GM21717 (cell line): ENCODE data around the gene GZMM.

Experiments
- ATAC-seq: cut with Tn5 transposase; IDR thresholded peaks from one replicate; pipeline ENCODE4 v1.9.1; 2021; ENCODE audit warnings: mild to moderate bottlenecking, moderate library complexity; ENCODE audit not compliant: unreplicated experiment

The GZMM gene

DNA sequence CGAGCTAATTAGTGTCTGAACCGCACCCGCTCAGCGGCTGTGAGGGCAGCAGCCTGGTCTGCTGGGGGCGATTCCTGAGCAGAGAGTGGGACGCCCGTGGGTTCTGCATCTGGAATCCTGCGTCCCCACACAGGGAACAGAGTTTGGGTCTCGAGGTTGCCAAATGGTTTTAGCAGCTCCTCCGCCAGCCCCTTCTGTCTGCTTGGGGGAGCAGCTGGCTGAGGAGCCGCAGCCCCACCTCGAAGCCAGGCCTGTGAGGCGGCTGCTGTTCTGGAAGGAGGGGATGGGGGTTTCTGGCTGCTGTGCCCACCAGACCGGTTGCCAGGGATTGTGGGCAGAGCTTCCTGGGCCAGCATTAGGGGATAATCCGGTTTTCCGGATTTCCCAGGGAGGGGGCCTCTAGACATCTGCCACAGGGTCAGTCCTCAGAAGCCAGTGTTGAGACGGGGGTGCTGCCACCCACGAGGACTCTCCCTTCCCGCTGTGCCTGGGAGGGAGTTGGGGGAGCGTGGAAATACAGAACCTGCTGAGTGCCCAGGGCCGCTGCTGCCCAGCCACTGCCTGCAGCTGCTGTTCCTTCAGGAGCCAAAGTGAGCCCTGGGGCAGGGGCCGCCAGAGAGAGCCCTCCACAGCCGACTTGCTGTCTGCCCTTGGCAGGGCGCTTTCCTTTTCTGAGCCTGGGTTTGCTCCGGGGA lies 10.3 kb upstream of the GZMM start:
- no peak for ATAC-seq

DNA sequence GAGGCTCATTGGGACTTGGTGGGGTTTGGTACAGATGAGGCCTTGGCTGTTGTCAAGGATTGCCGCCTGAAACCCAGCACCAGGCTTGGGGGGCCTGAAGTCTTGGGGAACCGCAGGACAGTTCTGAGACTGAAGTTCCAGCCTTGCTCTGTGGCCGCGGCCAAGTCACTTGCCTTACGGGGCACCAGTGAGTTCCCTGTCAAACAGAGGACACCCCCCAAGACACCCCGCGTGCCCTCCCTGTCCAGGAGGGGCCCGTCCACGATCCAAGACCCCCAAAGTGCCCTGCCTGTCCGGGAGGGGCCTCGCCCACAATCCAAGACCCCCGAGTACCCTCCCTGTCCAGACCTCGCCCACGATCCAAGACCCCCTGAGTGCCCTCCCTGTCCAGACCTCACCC lies 9.8 kb upstream of the GZMM start:
- ATAC-seq, result no peak

DNA sequence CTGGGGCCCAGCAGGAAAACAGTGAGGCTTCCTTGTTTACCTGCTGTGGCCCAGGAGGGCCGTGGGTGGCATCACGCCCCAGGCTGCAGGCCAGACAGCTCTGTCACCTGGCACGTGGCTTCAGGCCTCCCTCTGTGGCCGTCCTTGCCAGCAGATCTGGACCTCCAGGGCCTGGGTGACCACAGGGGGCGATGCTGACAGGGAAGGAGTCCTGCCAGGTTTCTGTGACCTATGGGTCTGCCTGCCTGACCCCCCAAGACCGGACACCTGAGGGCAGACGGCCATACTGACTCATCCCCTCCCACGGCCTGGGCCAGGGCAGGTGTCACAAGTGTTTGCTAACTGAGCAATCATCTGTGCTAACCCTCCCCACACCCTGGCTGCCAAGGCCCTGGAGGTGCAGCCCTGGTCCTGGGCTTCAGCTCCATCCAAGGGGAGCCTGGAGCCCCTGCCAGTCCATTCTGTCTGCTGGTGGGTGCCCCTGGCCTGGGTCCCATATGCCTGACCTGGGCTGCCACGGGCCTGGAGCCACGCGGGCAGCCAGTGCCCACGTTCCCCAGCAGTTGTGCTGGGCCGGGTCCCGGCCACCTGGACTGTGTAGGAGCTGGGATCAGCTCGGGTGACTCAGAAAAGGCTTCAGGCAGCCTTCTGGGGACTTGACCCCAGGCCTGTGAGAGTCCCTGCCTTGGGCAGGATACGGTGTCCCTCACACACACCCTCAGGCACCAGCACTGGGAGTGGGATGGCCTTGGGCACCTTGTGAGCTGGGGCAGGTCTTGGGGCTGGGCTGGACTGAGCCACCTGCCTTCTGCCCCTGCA lies 8.6 kb upstream of the GZMM start:
- ATAC-seq, result no peak

DNA sequence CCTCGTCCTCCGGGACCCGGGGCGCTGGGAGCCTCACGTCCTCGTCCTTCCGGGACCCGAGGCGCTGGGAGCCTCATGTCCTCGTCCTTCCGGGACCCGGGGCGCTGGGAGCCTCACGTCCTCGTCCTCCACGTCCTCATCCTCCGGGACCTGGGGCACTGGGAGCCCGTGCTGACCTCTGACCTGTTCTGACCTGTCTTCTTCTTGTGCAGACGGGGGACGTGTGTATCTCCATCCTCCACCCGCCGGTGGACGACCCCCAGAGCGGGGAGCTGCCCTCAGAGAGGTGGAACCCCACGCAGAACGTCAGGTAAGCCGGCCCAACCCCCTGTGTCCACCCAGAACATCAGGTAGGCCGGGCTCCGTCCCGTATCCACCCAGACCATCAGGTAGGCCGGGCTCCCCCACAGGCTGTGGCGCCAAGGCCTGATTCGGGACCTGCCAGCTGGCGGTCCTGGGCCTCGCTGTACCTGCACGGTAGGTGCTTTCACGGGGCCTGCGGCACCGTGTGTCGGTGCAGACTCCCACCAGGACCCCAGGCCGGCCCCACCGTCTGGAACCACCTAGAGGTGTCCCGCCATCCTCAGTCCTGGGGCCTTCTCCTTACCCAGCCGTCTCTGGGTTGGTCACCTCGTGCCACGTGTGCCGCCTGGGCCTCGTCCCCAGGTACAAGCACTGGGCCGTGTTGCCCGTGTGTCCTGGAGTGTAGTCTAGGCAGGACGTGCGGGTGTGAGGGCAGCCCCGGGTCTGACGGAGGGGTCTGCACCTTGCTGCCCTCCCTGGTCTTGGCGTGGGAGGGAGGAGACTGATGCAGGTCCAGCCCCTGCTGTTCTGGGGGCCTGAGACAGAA lies 7.6 kb upstream of the GZMM start:
- ATAC-seq, result no peak

DNA sequence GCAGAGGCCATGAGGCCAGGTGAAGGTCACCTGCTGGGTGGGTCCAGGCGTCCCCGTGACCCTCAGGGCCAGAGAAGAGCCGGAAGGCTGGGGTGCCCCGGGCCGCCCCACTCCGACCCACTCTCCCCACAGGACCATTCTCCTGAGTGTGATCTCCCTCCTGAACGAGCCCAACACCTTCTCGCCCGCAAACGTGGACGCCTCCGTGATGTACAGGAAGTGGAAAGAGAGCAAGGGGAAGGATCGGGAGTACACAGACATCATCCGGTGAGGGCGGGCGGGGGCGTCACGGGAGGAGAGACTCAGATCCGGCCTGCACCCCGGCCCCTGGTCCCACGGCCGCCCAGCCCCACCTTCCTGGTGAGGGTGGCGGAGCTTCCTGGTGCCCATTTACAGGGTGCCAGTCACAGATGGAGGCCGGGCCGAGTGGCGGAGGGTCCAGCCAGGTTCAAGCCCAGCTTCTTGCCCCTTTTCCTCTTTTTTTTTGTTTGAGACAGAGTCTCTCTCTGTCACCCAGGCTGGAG lies 6.9 kb upstream of the GZMM start:
- no peak for ATAC-seq

DNA sequence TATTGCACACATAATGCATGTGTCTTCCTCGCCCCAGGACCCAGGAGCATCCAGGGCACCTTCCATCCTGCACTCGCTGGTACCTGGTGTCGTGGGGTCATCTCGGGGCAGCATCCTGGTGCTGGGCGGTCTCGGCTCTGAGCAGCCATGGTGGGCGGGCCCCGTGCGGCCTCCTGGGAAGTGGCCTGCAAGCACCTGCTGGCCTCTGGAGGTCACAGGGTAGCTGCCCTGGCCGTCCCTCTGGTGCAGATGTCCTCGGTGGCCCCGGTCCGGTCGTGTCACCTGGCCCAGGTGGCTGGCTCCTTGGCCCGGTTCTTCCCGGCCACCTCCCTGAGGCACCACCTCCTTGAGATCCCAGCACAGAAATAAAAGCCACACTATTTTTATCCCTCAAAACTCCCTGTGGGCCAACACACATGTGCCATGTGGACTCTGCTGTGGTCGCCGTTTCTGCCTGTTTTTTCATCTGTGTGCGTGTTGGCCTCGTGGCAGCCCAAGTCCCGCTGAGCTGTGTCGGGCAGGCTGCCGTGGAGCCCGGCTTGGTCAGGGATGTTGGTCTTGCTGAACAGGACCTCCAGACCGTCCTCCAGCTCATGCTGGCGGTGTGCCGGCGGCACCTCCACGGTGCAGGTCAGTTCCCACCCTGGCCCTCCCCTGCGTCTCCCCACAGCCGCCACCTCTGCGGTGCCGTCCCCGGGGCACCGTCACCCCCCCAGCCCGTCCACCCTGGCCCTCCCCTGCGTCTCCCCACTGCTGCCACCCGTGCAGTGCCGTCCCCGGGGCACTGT lies 5.0 kb upstream of the GZMM start:
- no peak for ATAC-seq

DNA sequence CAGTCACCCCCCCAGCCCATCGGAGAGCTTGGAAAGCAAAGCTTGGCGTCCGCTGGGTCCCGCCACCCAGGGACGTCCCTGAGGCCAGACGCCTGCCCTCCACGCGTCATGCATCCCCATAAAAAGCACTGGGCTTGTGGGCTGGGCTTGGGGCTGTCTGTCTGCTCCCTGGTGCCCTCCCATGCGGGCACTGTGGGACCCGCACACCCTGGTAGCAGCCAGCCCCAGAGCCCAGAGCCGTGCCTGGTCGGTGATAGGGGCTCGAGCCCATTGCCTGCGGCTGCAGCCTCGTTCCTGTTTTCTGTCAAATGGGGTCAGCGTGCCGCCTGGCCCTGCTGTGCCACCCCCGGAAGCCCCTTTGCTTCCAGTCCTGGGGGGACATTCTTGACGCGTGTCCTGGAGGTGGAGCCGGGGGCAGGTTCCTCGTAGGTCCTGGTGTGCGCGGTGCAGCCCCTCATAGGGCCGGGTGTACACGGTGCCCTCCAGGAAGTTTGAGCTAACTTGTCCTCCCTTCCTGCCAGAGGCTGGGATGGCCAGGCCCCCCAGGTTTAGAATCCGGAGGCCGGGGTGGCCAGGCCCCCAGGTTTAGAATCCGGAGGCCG lies 4.3 kb upstream of the GZMM start:
- no peak for ATAC-seq

DNA sequence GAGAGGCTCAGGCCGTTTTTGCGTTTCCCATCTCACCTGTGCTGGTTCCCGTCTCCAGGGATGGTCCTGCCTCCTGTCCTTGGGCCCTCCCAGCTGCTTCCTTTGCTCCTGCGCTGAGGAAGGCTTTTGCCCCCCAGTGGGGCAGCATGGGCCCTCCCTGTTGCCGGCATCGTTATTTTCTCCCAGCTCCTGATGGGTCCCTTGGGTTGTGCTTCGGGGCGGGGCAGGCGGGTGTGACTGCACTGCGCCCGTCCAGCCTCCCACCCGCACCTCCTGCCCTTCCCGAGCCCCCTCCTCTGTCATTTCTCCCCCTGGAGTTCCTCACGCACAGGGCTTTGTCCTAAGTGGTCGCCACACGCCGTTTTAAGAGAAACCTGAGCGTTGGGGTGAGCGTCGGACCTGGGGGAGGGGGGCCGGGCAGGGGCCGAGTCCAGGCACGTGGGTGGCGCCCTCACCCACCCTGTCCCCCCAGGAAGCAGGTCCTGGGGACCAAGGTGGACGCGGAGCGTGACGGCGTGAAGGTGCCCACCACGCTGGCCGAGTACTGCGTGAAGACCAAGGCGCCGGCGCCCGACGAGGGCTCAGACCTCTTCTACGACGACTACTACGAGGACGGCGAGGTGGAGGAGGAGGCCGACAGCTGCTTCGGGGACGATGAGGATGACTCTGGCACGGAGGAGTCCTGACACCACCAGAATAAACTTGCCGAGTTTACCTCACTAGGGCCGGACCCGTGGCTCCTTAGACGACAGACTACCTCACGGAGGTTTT lies 2.8 kb upstream of the GZMM start:
- no peak for ATAC-seq

DNA sequence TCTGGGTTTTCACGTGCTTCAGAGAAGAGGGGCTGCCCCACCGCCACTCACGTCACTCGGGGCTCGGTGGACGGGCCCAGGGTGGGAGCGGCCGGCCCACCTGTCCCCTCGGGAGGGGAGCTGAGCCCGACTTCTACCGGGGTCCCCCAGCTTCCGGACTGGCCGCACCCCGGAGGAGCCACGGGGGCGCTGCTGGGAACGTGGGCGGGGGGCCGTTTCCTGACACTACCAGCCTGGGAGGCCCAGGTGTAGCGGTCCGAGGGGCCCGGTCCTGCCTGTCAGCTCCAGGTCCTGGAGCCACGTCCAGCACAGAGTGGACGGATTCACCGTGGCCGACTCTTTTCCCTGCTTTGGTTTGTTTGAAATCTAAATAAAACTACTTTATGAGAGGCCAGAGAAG lies 2.2 kb upstream of the GZMM start:
- ATAC-seq, result no peak

DNA sequence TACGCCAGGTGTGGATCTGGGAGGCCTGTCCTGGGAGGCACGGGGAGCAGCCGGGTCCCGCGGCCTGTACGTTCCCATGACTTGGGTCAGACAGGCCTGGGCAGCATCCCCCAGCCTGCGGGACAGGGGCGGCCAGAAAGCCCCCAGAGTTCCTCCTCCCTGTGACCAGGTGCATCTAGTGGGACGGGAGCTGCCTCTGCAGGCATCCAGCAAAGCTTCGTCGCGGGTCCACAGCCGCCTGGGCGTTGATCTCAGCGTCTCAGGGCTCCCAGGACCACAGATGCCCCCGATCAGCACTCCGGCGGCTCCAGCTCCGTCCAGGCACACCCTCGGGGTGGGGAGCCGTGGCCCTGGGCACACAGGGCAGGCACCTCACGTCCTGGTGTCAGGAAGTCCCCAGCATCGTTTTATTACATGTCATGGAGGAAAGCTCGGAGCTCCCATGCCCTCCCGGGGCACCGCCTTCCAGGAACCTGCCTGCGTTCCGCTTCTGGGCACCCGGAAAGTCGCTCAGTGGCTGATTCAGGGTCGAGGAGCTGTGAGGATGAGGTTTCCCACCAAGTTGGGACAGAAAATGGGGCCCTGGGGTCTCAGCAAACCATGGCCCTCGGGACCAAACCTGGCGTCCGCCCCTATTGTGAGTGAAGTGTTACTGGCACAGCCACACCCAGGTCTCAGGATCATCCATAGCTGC lies 1.5 kb upstream of the GZMM start:
- no peak for ATAC-seq

DNA sequence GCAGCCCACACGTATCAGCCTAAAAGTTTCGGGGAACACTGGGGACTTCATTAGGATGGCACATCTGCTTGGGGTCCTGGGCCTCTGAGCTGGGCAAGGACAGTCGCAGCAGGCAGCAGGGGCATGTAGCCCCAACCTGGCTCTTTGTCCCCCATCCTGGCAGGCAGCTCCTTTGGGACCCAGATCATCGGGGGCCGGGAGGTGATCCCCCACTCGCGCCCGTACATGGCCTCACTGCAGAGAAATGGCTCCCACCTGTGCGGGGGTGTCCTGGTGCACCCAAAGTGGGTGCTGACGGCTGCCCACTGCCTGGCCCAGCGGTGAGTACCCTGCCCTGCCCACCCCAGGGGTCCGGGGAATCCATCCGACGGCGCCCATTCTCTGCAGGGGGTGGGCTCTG lies 3.3 kb downstream of the GZMM start:
- ATAC-seq, result no peak

DNA sequence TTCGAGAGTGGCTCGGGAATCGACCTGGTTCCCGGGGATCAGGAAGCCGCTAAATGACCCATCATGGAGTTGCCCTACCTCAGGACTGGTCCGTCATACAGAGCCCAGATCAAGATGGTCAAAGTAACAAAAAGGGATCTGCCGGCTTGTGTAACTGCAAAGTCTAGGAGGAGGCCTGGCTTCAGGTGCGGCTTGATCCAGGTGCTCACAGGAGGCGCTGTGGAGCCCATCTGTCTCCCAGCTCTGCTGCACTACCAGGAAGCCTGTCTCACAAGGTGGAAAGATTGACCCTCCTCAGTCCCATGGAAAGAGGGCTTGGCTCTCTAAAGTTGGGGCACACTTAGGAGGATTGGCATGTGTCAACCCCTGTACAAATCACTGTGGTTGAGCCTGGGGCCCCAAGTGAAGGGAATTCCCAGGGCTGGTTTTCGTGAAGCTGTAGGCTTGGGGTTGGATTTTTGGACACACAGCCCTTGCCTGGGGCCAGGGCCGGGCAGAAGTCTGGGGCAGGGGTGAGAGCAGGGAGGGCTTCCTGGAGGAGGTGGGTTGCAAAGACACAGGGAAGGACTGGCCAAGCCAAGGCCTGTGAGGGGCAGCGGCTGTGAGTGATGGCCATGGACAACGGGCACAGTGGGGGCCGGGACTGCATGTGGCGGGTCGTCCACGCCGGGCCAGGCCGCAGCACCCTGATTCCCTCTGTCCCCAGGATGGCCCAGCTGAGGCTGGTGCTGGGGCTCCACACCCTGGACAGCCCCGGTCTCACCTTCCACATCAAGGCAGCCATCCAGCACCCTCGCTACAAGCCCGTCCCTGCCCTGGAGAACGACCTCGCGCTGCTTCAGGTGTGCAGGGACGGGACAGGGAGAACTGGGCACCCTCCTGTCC lies 4.2 kb downstream of the GZMM start:
- no peak for ATAC-seq

DNA sequence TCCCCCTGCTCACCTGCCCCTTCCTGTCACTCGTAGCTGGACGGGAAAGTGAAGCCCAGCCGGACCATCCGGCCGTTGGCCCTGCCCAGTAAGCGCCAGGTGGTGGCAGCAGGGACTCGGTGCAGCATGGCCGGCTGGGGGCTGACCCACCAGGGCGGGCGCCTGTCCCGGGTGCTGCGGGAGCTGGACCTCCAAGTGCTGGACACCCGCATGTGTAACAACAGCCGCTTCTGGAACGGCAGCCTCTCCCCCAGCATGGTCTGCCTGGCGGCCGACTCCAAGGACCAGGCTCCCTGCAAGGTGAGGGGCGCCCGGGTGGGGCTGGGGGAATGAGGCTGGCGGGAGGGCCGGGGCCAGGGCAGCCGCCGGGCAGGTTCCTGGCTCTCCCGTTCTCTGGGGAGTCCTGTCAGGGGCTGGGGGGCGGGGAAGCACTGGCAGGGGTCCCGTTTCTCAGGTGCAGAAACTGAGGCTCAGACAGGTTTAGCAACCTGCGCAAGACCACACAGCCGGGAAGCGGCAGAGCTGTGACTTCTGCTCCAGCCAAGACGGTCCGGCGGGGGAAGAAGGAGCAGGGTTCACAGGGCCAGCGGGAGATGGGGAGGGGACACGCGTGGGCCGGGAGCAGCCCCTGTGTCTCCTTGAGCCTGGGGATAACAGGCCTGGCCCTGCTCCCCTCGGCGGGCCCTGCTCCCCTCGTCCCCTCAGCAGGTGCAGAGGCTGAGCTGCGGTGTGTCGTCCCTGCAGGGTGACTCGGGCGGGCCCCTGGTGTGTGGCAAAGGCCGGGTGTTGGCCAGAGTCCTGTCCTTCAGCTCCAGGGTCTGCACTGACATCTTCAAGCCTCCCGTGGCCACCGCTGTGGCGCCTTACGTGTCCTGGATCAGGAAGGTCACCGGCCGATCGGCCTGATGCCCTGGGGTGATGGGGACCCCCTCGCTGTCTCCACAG lies 5.3 kb downstream of the GZMM start:
- ATAC-seq, result no peak

DNA sequence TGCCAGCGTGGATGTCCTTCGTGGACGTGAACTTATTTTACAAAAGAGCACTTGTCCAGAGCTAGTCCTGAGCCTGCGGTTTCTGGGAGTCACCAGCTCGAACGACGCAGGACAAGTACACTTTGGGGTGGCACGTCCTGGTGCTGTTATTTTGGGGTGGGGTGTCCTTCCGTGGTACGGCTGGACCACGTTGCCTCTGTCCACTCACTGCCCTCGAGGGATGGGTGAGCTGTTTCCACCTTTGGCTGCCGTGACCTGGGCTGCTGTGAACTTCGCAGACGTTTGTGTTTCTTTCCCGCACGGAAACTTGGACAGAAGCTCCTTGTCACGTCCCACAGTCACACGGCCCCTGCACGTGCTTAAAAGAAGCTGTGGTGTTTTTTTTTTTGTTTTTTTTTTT lies 11.0 kb downstream of the GZMM start:
- no peak for ATAC-seq

DNA sequence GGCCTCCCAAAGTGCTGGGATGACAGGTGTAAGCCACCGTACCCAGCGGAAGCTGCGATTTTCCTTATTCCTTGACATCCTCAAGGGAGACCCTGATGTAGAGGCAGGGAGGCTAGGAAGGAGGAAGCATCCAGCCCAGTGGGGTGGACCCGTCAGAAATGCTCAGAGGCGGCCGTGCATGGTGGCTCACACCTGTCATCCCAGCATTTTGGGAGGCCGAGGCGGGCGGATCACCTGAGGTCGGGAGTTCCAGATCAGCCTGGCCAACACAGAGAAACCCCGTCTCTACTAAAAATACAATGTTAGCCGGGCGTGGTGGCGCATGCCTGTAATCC lies 11.6 kb downstream of the GZMM start:
- ATAC-seq, result no peak

DNA sequence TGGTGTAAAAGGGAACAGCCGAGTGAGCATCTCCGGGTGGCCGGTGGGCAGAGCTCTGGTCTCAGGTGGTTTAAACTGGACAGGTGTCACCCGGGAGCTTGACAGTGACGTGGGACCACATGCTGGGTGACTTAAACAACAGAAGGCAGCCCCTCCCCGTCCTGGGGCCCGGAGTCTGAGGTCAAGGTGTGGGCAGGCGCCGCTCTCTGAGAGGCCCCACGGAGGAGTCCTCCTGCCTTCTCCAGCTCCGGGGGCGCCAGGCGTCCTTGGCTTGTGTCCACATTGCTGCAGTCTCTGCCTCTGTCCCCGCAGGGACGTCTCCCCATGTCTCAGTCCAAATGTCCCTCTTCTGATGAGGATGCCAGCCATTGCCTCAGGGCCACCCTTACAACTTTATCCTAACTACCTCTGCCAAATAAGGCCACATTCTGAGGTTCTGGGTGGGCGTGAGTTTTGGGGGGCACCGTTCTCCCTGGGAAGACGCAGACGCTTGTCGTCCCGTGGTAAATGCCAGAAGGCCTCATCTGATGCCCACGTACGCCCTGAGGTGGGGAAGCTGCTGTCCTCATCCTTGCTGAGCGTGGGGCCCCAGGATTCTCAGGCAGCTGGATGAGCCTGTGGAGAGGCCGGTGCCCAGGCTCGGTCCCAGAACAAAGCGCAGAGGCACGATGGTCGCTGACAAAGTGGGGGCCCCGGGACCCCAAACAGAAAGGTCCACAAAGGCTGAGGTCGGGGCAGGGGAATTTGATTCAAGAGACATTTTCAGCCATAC lies 12.9 kb downstream of the GZMM start:
- ATAC-seq, result no peak
